Endothelial cell of umbilical vein (primary cell): ENCODE measurements around the gene GALNT10. TPM values are rescaled to one million over a fixed set of nuclear protein-coding genes. Genes with fewer than 3 reads are reported as not detected.
"Not testable (repeated sequence)": the region's sequence is repeated elsewhere in the genome, so short reads cannot be mapped to it uniquely, and the experiment has no call there.

ENCODE experiments used
- BruUV-seq: library from RNA; stranded (reverse); fragments of 400-500 nt; replicated peaks from 2 replicates; lab custom pipeline; 2021; lab: Mats Ljungman, UMichigan
- CTCF ChIA-PET: fragments of 300-600, 350-600 bp; sonication (Branson Sonifier 250); formaldehyde crosslinking; loops from one replicate; lab custom pipeline; 2021; ENCODE audit warnings: antibody characterized with exemption, inconsistent platforms; lab: Charles Lee
- POLR2A ChIA-PET: fragments of 300-600, 350-600 bp; sonication (Branson Sonifier 250); formaldehyde crosslinking; loops from one replicate; lab custom pipeline; 2021; ENCODE audit warnings: antibody characterized with exemption, inconsistent platforms; lab: Charles Lee
- DNase-seq: peaks from one replicate; pipeline ENCODE4 v3.0.0-alpha.2; 2011; ENCODE audit warnings: low read depth, low spot score
- FAIRE-seq: peaks from 2 replicates; lab custom pipeline; 2011; peaks lifted over from hg19 to GRCh38; lab: Jason Lieb, UNC
- H2AFZ ChIP-seq: 2 replicates; pipeline ENCODE4 v1.6.0; 2012; ENCODE audit warnings: low read depth, low read length, control low read depth, inconsistent platforms
- H3K27ac ChIP-seq: 2 replicates; pipeline ENCODE4 v1.5.1; 2011; ENCODE audit warnings: low read depth, mild to moderate bottlenecking, control low read depth, low read length, moderate library complexity; ENCODE audit not compliant: insufficient read depth
- H3K27me3 ChIP-seq, 2 experiments: 2 replicates each; pipeline versions ENCODE4 v1.6.0 to v1.6.1; 2011; ENCODE audit warnings: low read length in 2 of 2, mixed read lengths in 1 of 2; ENCODE audit not compliant: control insufficient read depth in 2 of 2, insufficient read depth in 2 of 2
- H3K36me3 ChIP-seq, 2 experiments: 2 replicates in 1 of 2; 3 replicates in 1 of 2; pipeline ENCODE4 v1.5.1; 2011; ENCODE audit warnings: low read length in 2 of 2, mild to moderate bottlenecking in 1 of 2, moderate library complexity in 1 of 2; ENCODE audit not compliant: control insufficient read depth in 2 of 2, insufficient read depth in 2 of 2; ENCODE audit errors: extremely low read depth in 1 of 2
- H3K4me1 ChIP-seq: 3 replicates; pipeline ENCODE4 v1.5.1; 2011; ENCODE audit warnings: mild to moderate bottlenecking, low read length; ENCODE audit not compliant: control insufficient read depth, insufficient read depth; ENCODE audit errors: extremely low read depth
- H3K4me2 ChIP-seq: 2 replicates; pipeline ENCODE4 v1.6.1; 2011; ENCODE audit warnings: low read length, control low read depth, mixed read lengths; ENCODE audit not compliant: insufficient read depth
- H3K4me3 ChIP-seq, 3 experiments: fragments of 200-600 bp in 1 of 3; sonication (generic), shearing (Covaris generic) in 1 of 3; replicated peaks in 1 of 3; 2 replicates each; pipeline ENCODE4 v1.5.1; 2011 to 2016; ENCODE audit warnings: control low read depth in 3 of 3, low read length in 3 of 3, mild to moderate bottlenecking in 2 of 3, inconsistent platforms in 1 of 3, low read depth in 1 of 3, moderate library complexity in 1 of 3; ENCODE audit not compliant: insufficient read depth in 1 of 3
- H3K79me2 ChIP-seq: 2 replicates; pipeline ENCODE4 v1.6.0; 2012; ENCODE audit warnings: low read length, inconsistent platforms; ENCODE audit not compliant: control insufficient read depth, insufficient read depth
- H3K9ac ChIP-seq: replicated peaks from 2 replicates; pipeline ENCODE3; 2011; ENCODE audit warnings: low read length, control low read depth; ENCODE audit not compliant: insufficient read depth; ENCODE audit errors: extremely low read depth
- H3K9me1 ChIP-seq: replicated peaks from 3 replicates; pipeline ENCODE4 v1.6.0; 2011; ENCODE audit warnings: mild to moderate bottlenecking, low read length; ENCODE audit not compliant: control insufficient read depth, insufficient read depth; ENCODE audit errors: extremely low read depth
- H3K9me3 ChIP-seq: replicated peaks from 2 replicates; pipeline ENCODE4 v1.5.1; 2012; ENCODE audit warnings: low read length, inconsistent platforms; ENCODE audit not compliant: control insufficient read depth, insufficient read depth
- H4K20me1 ChIP-seq: replicated peaks from 2 replicates; pipeline ENCODE3; 2011; ENCODE audit warnings: mild to moderate bottlenecking, low read length; ENCODE audit not compliant: control insufficient read depth, insufficient read depth; ENCODE audit errors: extremely low read depth
- CTCF ChIP-seq, 2 donors: IDR thresholded peaks; 1 replicate in 1 of 2; 2 replicates in 1 of 2; pipeline ENCODE4 v1.5.1; 2011; ENCODE audit warnings: low read length in 2 of 2, mild to moderate bottlenecking in 2 of 2, moderate library complexity in 2 of 2, control low read depth in 1 of 2, inconsistent platforms in 1 of 2, low read depth in 1 of 2; ENCODE audit not compliant: insufficient read depth in 1 of 2; ENCODE audit errors: extremely low read depth in 1 of 2
- EZH2 ChIP-seq: IDR thresholded peaks from 2 replicates; pipeline ENCODE4 v1.6.1; 2012; ENCODE audit warnings: borderline replicate concordance, low read depth, mild to moderate bottlenecking, moderate library complexity, low read length, inconsistent platforms; ENCODE audit not compliant: severe bottlenecking
- FOS ChIP-seq: IDR thresholded peaks from 2 replicates; pipeline ENCODE4 v1.6.1; 2011; ENCODE audit warnings: mild to moderate bottlenecking, low read length, moderate library complexity, borderline replicate concordance; ENCODE audit not compliant: insufficient read depth
- GATA2 ChIP-seq: IDR thresholded peaks from 2 replicates; pipeline ENCODE4 v1.7.0; 2011; ENCODE audit warnings: low read depth, mild to moderate bottlenecking, moderate library complexity, mixed read lengths, low read length; ENCODE audit not compliant: insufficient read length, insufficient read depth
- JUN ChIP-seq: IDR thresholded peaks from 2 replicates; pipeline ENCODE4 v1.6.1; 2011; ENCODE audit warnings: borderline replicate concordance, low read depth; ENCODE audit not compliant: insufficient read length, insufficient read depth
- MYC ChIP-seq: IDR thresholded peaks from one replicate; pipeline ENCODE4 v1.6.1; 2011; ENCODE audit warnings: mild to moderate bottlenecking, low read depth, low read length
- POLR2A ChIP-seq: IDR thresholded peaks from 2 replicates; pipeline ENCODE4 v1.6.1; 2012; ENCODE audit warnings: low read depth, mild to moderate bottlenecking, control low read depth, low read length
- POLR2AphosphoS5 ChIP-seq: IDR thresholded peaks from 2 replicates; pipeline ENCODE4 v1.6.1; 2012; ENCODE audit warnings: low read depth, mild to moderate bottlenecking, control low read depth, low read length, moderate library complexity; ENCODE audit not compliant: insufficient read depth
- dilution Hi-C: fragments of 300-500 bp; cut with MboI; formaldehyde crosslinking; loops from one replicate; pipeline ENCODE4 v1.15.0; 2019; ENCODE audit warnings: low sequenced_read_pairs; ENCODE audit not compliant: extremely low pct_ligation_motif_present
- intact Hi-C: fragments of 100-400 bp; cut with micrococcal nuclease; formaldehyde crosslinking; loops from one replicate; pipeline ENCODE4 v1.10.0; 2022
- polyA plus RNA-seq, 4 experiments: library from polyadenylated mRNA; depleted of rRNA in 3 of 4; stranded (reverse) in 3 of 4; unstranded in 1 of 4; fragments of >200 nt; gene quantifications; 2 replicates each; pipeline versions ENCODE4 v1.2.1 to v1.2.3, GENCODE V29; 2011 to 2012; ENCODE audit warnings: missing spikeins in 1 of 4
- total RNA-seq: library from RNA; stranded (reverse); gene quantifications from 2 replicates; pipeline ENCODE4 v1.2.3, GENCODE V29; 2021
- TF ChIP-seq, protein P1 (sequence below): IDR thresholded peaks from 2 replicates; pipeline ENCODE4 v1.6.1; 2011; ENCODE audit not compliant: insufficient read depth, insufficient read length

GALNT10 gene
- total and polyA plus RNA-seq, 2 donors (not counting 3 experiments of a cell fraction or from before 2014, with no cell fraction given): 70.2 to 77.6 TPM

DNA sequence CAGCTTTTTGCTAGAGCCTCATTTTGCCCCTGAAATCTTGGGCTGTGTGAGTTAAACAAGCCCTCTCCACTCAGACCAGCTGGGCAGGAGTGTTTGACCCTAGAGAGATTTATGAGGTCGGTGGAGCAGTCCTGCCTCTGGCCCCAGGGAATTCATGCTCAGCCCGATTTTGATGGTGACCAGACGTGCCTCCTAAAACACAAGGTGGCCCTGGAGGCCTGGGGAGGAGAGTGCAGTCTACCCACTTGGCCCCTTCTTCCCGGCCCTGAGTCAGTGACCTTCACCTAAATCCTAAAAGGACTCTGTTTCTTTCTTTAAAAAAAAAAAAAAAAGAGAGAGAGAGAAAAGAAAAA is 168.7 kb downstream of the GALNT10 start:
- TF ChIP-seq GATA2 (no peak), FOS (no peak), POLR2A (no peak), CTCF (IDR thresholded peaks at IDR 0.05; ENCODE audit: extremely low read depth in 1 of 2, insufficient read depth in 1 of 2, low read depth in 1 of 2, low read length in 2 of 2) (no peak), JUN (no peak), MYC (no peak), POLR2AphosphoS5 (no peak), EZH2 (no peak)
- TF ChIP-seq, protein P1, sequence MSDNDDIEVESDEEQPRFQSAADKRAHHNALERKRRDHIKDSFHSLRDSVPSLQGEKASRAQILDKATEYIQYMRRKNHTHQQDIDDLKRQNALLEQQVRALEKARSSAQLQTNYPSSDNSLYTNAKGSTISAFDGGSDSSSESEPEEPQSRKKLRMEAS: no peak
- dilution Hi-C loops: no loop called here
- no peak overlapping the region for H3K4me2 ChIP-seq

DNA sequence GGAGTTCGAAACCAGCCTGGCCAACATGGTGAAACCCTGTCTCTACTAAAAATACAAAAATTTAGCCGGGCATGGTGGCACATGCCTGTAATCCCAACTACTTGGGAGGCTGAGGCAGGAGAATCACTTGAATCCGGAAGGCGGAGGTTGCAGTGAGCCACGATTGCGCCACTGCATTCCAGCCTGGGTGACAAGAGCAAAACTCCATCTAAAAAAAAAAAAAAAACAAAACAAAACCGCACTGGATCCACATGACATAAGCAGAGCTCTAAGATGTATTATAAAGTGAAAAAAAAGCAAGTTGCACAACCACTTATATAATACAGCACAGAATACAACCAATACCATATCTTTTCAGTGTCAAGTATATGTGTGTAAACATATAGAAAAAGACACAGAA is 169.7 kb downstream of the GALNT10 start:
- CTCF ChIA-PET, H3K9me3 ChIP-seq, POLR2A ChIA-PET, H3K4me2 ChIP-seq, DNase-seq, H3K79me2 ChIP-seq, H3K27ac ChIP-seq, dilution Hi-C loops, FAIRE-seq, H3K9me1 ChIP-seq, H4K20me1 ChIP-seq, H3K4me1 ChIP-seq, BruUV-seq, intact Hi-C loops, H3K27me3 ChIP-seq, H3K9ac ChIP-seq, H3K4me3 ChIP-seq, H3K36me3 ChIP-seq, H2AFZ ChIP-seq: not testable (repeated sequence)

More for the DNA sequence above, 168.7 kb downstream of the GALNT10 start:
- H3K4me1 ChIP-seq: no peaks in the 10 kb centered on the region
- no peak overlapping the region for H2AFZ ChIP-seq
- DNase-seq (no peak), FAIRE-seq (no peak)
- H3K4me3 ChIP-seq: no peak overlapping the region
- H3K9me3 ChIP-seq: no peaks in the 10 kb centered on the region
- POLR2A ChIA-PET: no interaction called here
- no peaks in the 10 kb centered on the region for H3K9me1 ChIP-seq
- no peak overlapping the region for H3K9ac ChIP-seq
- BruUV-seq: no TSS peak
- no peaks in the 10 kb centered on the region for H3K79me2 ChIP-seq
- no peak overlapping the region for H3K27ac ChIP-seq
- intact Hi-C loops: no loop called here
- H4K20me1 ChIP-seq: no peaks in the 10 kb centered on the region
- no peaks in the 10 kb centered on the region for H3K27me3 ChIP-seq
- CTCF ChIA-PET: no interaction called here
- H3K36me3 ChIP-seq: no peaks in the 10 kb centered on the region
